HEK293T (cell line): ENCODE measurements around the gene SCN1A.

Source experiments
- CTCF ChIA-PET: fragments of 350-600 bp; formaldehyde crosslinking; extraction: SDS; loops from one replicate; lab custom pipeline; 2021; ENCODE audit warnings: antibody characterized with exemption, inconsistent platforms; lab: Yijun Ruan, JAX
- POLR2A ChIA-PET: fragments of 350-600 bp; formaldehyde crosslinking; extraction: SDS; loops from one replicate; lab custom pipeline; 2020; ENCODE audit warnings: antibody characterized with exemption, inconsistent platforms; lab: Yijun Ruan, JAX
- DNase-seq: peaks from one replicate; pipeline ENCODE4 v3.0.0; 2012; ENCODE audit warnings: mixed read lengths; ENCODE audit errors: extremely low spot score
- ARNT ChIP-seq: fragments of 450-650 bp; IDR thresholded peaks from 2 replicates; pipeline ENCODE4 v1.6.1; 2017; ENCODE audit warnings: mild to moderate bottlenecking
- BHLHE40 ChIP-seq: fragments of 450-650 bp; IDR thresholded peaks from 2 replicates; pipeline ENCODE4 v1.6.1; 2016; ENCODE audit warnings: mild to moderate bottlenecking, moderate library complexity, borderline replicate concordance
- CTBP1 ChIP-seq: fragments of 450-650 bp; IDR thresholded peaks from 2 replicates; pipeline ENCODE4 v1.6.1; 2016; ENCODE audit warnings: borderline replicate concordance
- ELF4 ChIP-seq: fragments of 450-650 bp; IDR thresholded peaks from 2 replicates; pipeline ENCODE4 v1.6.1; 2017; ENCODE audit warnings: antibody characterized with exemption
- FOXA1 ChIP-seq: fragments of 450-650 bp; IDR thresholded peaks from 2 replicates; pipeline ENCODE4 v1.6.1; 2016; ENCODE audit warnings: mild to moderate bottlenecking
- FOXK2 ChIP-seq: fragments of 450-650 bp; IDR thresholded peaks from 2 replicates; pipeline ENCODE4 v1.6.1; 2016; ENCODE audit warnings: mild to moderate bottlenecking
- FOXM1 ChIP-seq: fragments of 450-650 bp; IDR thresholded peaks from 2 replicates; pipeline ENCODE4 v1.6.1; 2017; ENCODE audit warnings: mild to moderate bottlenecking, borderline replicate concordance
- HDGF ChIP-seq: fragments of 450-650 bp; IDR thresholded peaks from 2 replicates; pipeline ENCODE4 v1.6.1; 2017; ENCODE audit warnings: antibody characterized with exemption, borderline replicate concordance
- L3MBTL2 ChIP-seq: fragments of 450-650 bp; conservative IDR thresholded peaks from 2 replicates; pipeline ENCODE4 v1.6.1; 2016; ENCODE audit warnings: mild to moderate bottlenecking
- LEF1 ChIP-seq: fragments of 450-650 bp; IDR thresholded peaks from 2 replicates; pipeline ENCODE4 v1.6.1; 2017; ENCODE audit warnings: mild to moderate bottlenecking, borderline replicate concordance
- NFRKB ChIP-seq: fragments of 450-650 bp; IDR thresholded peaks from 2 replicates; pipeline ENCODE4 v1.6.1; 2016; ENCODE audit warnings: mild to moderate bottlenecking, moderate library complexity
- PKNOX1 ChIP-seq: fragments of 450-650 bp; IDR thresholded peaks from 2 replicates; pipeline ENCODE4 v1.6.1; 2016
- SP1 ChIP-seq: fragments of 450-650 bp; IDR thresholded peaks from 2 replicates; pipeline ENCODE4 v1.6.1; 2017
- SUZ12 ChIP-seq: fragments of 450-650 bp; IDR thresholded peaks from 2 replicates; pipeline ENCODE4 v1.6.1; 2016; ENCODE audit warnings: mild to moderate bottlenecking
- TARDBP ChIP-seq: fragments of 450-650 bp; IDR thresholded peaks from 2 replicates; pipeline ENCODE4 v1.6.1; 2016
- ZNF384 ChIP-seq: fragments of 450-650 bp; IDR thresholded peaks from 2 replicates; pipeline ENCODE4 v1.6.1; 2016

SCN1A gene

GRCh38 chr2:166138144-166138543, 10.3 kb upstream of the SCN1A start:
- POLR2A ChIA-PET, result no interaction called here
- TF ChIP-seq HDGF, result no peak
- TF ChIP-seq ZNF384, result no peak
- TF ChIP-seq ELF4, result no peak
- TF ChIP-seq FOXM1, result no peak
- TF ChIP-seq FOXA1, result no peak
- TF ChIP-seq SP1, result no peak
- TF ChIP-seq LEF1, result no peak
- no peak for TF ChIP-seq BHLHE40
- no peak for TF ChIP-seq FOXK2
- TF ChIP-seq SUZ12, result no peak
- no peak for TF ChIP-seq PKNOX1
- no peak for TF ChIP-seq TARDBP
- no peak for TF ChIP-seq NFRKB
- TF ChIP-seq ARNT, result no peak
- no peak for TF ChIP-seq L3MBTL2
- no peak for DNase-seq
- CTCF ChIA-PET, result no interaction called here

- CTCF ChIA-PET, result interaction anchor here (0.7 kb wide), 1 partner anchor 9 kb away, joined by 3 read pairs; the partner anchor contains the start of gene SCN1A
- POLR2A ChIA-PET, result no interaction called here
- TF ChIP-seq LEF1, result no peak
- TF ChIP-seq L3MBTL2, result no peak
- TF ChIP-seq ZNF384, result no peak
- TF ChIP-seq FOXA1, result no peak
- TF ChIP-seq SUZ12, result no peak
- no peak for TF ChIP-seq TARDBP
- TF ChIP-seq CTBP1, result no peak
- TF ChIP-seq ARNT, result no peak
- no peak for TF ChIP-seq FOXM1
- TF ChIP-seq FOXK2, result no peak
- TF ChIP-seq BHLHE40, result no peak
- TF ChIP-seq NFRKB, result no peak
- TF ChIP-seq PKNOX1, result no peak
- TF ChIP-seq HDGF, result no peak
- DNase-seq, result no peak
These were observed 9.5 kb upstream of the SCN1A start for GRCh38 chr2:166137331-166137730.

GRCh38 chr2:166135849-166136258, 8.0 kb upstream of the SCN1A start:
- CTCF ChIA-PET, result no interaction called here
- no peak for TF ChIP-seq PKNOX1
- no peak for TF ChIP-seq BHLHE40
- no peak for TF ChIP-seq NFRKB
- TF ChIP-seq ARNT, result no peak
- no peak for TF ChIP-seq L3MBTL2
- TF ChIP-seq FOXM1, result no peak
- TF ChIP-seq ELF4, result no peak
- TF ChIP-seq CTBP1, result no peak
- TF ChIP-seq HDGF, result no peak
- no peak for TF ChIP-seq SP1
- TF ChIP-seq TARDBP, result no peak
- no peak for TF ChIP-seq ZNF384
- TF ChIP-seq FOXK2, result no peak
- TF ChIP-seq SUZ12, result no peak
- TF ChIP-seq LEF1, result no peak
- TF ChIP-seq FOXA1, result no peak
- DNase-seq, result no peak
- POLR2A ChIA-PET, result no interaction called here

GRCh38 chr2:166135152-166135848, 7.5 kb upstream of the SCN1A start:
- POLR2A ChIA-PET, result no interaction called here
- no peak for TF ChIP-seq CTBP1
- no peak for TF ChIP-seq TARDBP
- TF ChIP-seq BHLHE40, result no peak
- TF ChIP-seq L3MBTL2, result no peak
- TF ChIP-seq LEF1, result no peak
- no peak for TF ChIP-seq FOXM1
- no peak for TF ChIP-seq NFRKB
- no peak for TF ChIP-seq PKNOX1
- TF ChIP-seq HDGF, result no peak
- TF ChIP-seq FOXK2, result no peak
- no peak for TF ChIP-seq FOXA1
- CTCF ChIA-PET, result no interaction called here
- DNase-seq, result no peak

- ChIA-PET POLR2A (no interaction called here), CTCF (no interaction called here)
- TF ChIP-seq ARNT (no peak), NFRKB (no peak), TARDBP (no peak), L3MBTL2 (no peak), LEF1 (no peak), ZNF384 (no peak), FOXK2 (no peak), SUZ12 (no peak), CTBP1 (no peak), HDGF (no peak), SP1 (no peak), FOXM1 (no peak), PKNOX1 (no peak), FOXA1 (no peak), ELF4 (no peak), BHLHE40 (no peak)
- DNase-seq, result no peak
These were observed 6.7 kb upstream of the SCN1A start for GRCh38 chr2:166134252-166135151.
